Measurements from ENCODE around the gene TAB3. TPM values are rescaled to one million over a fixed set of nuclear protein-coding genes. Genes with fewer than 3 reads are reported as not detected.

TAB3 gene
- total RNA-seq, 1 experiment from 2014 or later, result 30.9 TPM

GRCh38 chrX:30930679-30931078 is 41.6 kb upstream of the TAB3 start:
- no peak for DNase-seq
- no peak overlapping the region for H3K4me3 Mint-ChIP-seq (ENCODE audit: low read depth, unreplicated experiment)
- H3K4me1 Mint-ChIP-seq (ENCODE audit: low read depth, unreplicated experiment), result peaks cover 18% of the 10 kb centered on the region
- CTCF ChIA-PET, result no interaction called here
- no peak overlapping the region for H3K27ac Mint-ChIP-seq (ENCODE audit: unreplicated experiment)
- intact Hi-C loops (cut with micrococcal nuclease; ENCODE audit: unreplicated experiment), result loop anchor here (5.0 kb wide), 1 partner anchor 107 kb away; no protein-coding TSS in a partner anchor
- no peak for TF ChIP-seq CTCF (IDR thresholded peaks at IDR 0.05; ENCODE audit: unreplicated experiment)
- H3K9me3 Mint-ChIP-seq (ENCODE audit: low read depth, unreplicated experiment), result no peaks in the 10 kb centered on the region
- H3K27me3 Mint-ChIP-seq (ENCODE audit: unreplicated experiment), result no peaks in the 10 kb centered on the region
- no TSS peak for BruUV-seq (replicated peaks)
- H3K36me3 Mint-ChIP-seq (ENCODE audit: insufficient read depth, unreplicated experiment), result no peaks in the 10 kb centered on the region

- peaks cover 18% of the 10 kb centered on the region for H3K4me1 Mint-ChIP-seq (ENCODE audit: low read depth, unreplicated experiment)
- no peak for TF ChIP-seq CTCF (IDR thresholded peaks at IDR 0.05; ENCODE audit: unreplicated experiment)
- intact Hi-C loops (cut with micrococcal nuclease; ENCODE audit: unreplicated experiment), result loop anchor here (5.0 kb wide), 1 partner anchor 107 kb away; no protein-coding TSS in a partner anchor
- CTCF ChIA-PET, result no interaction called here
- no peaks in the 10 kb centered on the region for H3K9me3 Mint-ChIP-seq (ENCODE audit: low read depth, unreplicated experiment)
- no peaks in the 10 kb centered on the region for H3K36me3 Mint-ChIP-seq (ENCODE audit: insufficient read depth, unreplicated experiment)
- DNase-seq, result no peak
- H3K27ac Mint-ChIP-seq (ENCODE audit: unreplicated experiment), result no peak overlapping the region
- no peaks in the 10 kb centered on the region for H3K27me3 Mint-ChIP-seq (ENCODE audit: unreplicated experiment)
- no TSS peak for BruUV-seq (replicated peaks)
- H3K4me3 Mint-ChIP-seq (ENCODE audit: low read depth, unreplicated experiment), result no peak overlapping the region
Observed at GRCh38 chrX:30930143-30930542, 41.1 kb upstream of the TAB3 start.

GRCh38 chrX:30920271-30920670 is 31.2 kb upstream of the TAB3 start:
- TF ChIP-seq CTCF (IDR thresholded peaks at IDR 0.05; ENCODE audit: unreplicated experiment), result no peak
- no peak overlapping the region for H3K27ac Mint-ChIP-seq (ENCODE audit: unreplicated experiment)
- no peak for DNase-seq
- no peak overlapping the region for H3K4me3 Mint-ChIP-seq (ENCODE audit: low read depth, unreplicated experiment)
- CTCF ChIA-PET, result no interaction called here
- no peaks in the 10 kb centered on the region for H3K27me3 Mint-ChIP-seq (ENCODE audit: unreplicated experiment)
- H3K36me3 Mint-ChIP-seq (ENCODE audit: insufficient read depth, unreplicated experiment), result no peaks in the 10 kb centered on the region
- no peaks in the 10 kb centered on the region for H3K4me1 Mint-ChIP-seq (ENCODE audit: low read depth, unreplicated experiment)
- BruUV-seq (replicated peaks), result no TSS peak
- intact Hi-C loops (cut with micrococcal nuclease; ENCODE audit: unreplicated experiment), result no loop called here
- H3K9me3 Mint-ChIP-seq (ENCODE audit: low read depth, unreplicated experiment), result no peaks in the 10 kb centered on the region

- intact Hi-C loops (cut with micrococcal nuclease; ENCODE audit: unreplicated experiment), result no loop called here
- TF ChIP-seq CTCF (IDR thresholded peaks at IDR 0.05; ENCODE audit: unreplicated experiment), result no peak
- no peaks in the 10 kb centered on the region for H3K27me3 Mint-ChIP-seq (ENCODE audit: unreplicated experiment)
- H3K4me1 Mint-ChIP-seq (ENCODE audit: low read depth, unreplicated experiment), result no peaks in the 10 kb centered on the region
- DNase-seq, result no peak
- no peak overlapping the region for H3K27ac Mint-ChIP-seq (ENCODE audit: unreplicated experiment)
- H3K36me3 Mint-ChIP-seq (ENCODE audit: insufficient read depth, unreplicated experiment), result no peaks in the 10 kb centered on the region
- CTCF ChIA-PET, result no interaction called here
- H3K9me3 Mint-ChIP-seq (ENCODE audit: low read depth, unreplicated experiment), result no peaks in the 10 kb centered on the region
- H3K4me3 Mint-ChIP-seq (ENCODE audit: low read depth, unreplicated experiment), result no peak overlapping the region
- BruUV-seq (replicated peaks), result no TSS peak
Observed at GRCh38 chrX:30918480-30918879, 29.4 kb upstream of the TAB3 start.

All from Calu3 (cell line).